Measurements from ENCODE around the gene KLHL4. TPM values are rescaled to one million over a fixed set of nuclear protein-coding genes. Genes with fewer than 3 reads are reported as not detected.

Gene KLHL4
- total and polyA plus RNA-seq, 10 of the 15 experiments (the other 5 are each of a cell fraction or from before 2014, with no cell fraction given): 0.03 TPM; not detected in 8

DNA sequence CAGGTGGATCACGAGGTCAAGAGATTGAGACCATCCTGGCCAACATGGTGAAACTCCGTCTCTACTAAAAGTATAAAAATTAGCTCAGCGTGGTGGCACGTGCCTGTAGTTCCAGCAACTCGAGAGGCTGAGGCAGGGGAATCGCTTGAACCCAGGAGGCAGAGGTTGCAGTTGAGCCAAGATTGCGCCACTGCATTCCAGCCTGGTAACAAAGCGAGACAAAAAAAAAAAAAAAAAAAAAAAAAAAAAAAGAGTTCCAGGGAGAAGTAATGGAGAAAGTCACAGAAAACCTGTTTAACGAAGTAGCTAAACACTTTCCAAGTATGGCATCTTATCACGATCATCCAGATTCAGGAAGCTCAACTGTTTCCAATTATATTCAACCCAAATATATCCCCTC, 10.9 kb downstream of the KLHL4 start:
- Histone ChIP-seq H3K36me3 (ENCODE audit: control insufficient read depth in 2 of 2, insufficient read depth in 2 of 2, low read length in 1 of 2) (no peaks in the 10 kb centered on the region), H3K27ac (ENCODE audit: control insufficient read depth, insufficient read depth) (no peak overlapping the region), H4K20me1 (ENCODE audit: control insufficient read depth, insufficient read depth) (no peaks in the 10 kb centered on the region), H3K79me2 (ENCODE audit: control insufficient read depth, insufficient read depth, low read length) (no peaks in the 10 kb centered on the region), H3K9me3 (replicated peaks; ENCODE audit: control insufficient read depth, insufficient read depth, low read length) (no peaks in the 10 kb centered on the region), H3K4me3 (no peak overlapping the region), H3K4me2 (ENCODE audit: control insufficient read depth, insufficient read depth) (no peak overlapping the region), H3K4me1 (ENCODE audit: control insufficient read depth, insufficient read depth, low read length) (no peaks in the 10 kb centered on the region), H3K9ac (ENCODE audit: control insufficient read depth, insufficient read depth, low read length) (no peak overlapping the region), H3K27me3 (replicated peaks in 1 of 2; ENCODE audit: control insufficient read depth in 2 of 2, insufficient read depth in 2 of 2, low read length in 1 of 2) (no peaks in the 10 kb centered on the region), H2AFZ (ENCODE audit: control insufficient read depth, low read depth, low read length) (no peak overlapping the region)
- FAIRE-seq (no peak), ATAC-seq (no peak), DNase-seq (ENCODE audit: low read depth, low spot score) (no peak)
- 14% methylated on average over 8 of the region's 10 CpGs for WGBS (ENCODE audit: insufficient coverage, insufficient replicate concordance, low lambda C conversion rate, missing lambda C conversion rate)
- BruUV-seq (replicated peaks): no TSS peak
- in situ Hi-C loops (cut with MboI) (no loop called here), intact Hi-C loops (cut with micrococcal nuclease; ENCODE audit: unreplicated experiment) (no loop called here)
- ChIA-PET POLR2A (no interaction called here), RAD21 (ENCODE audit: unreplicated experiment) (no interaction called here), SMC1A (ENCODE audit: uncharacterized antibody, unreplicated experiment) (no interaction called here), CTCF (no interaction called here)
- no peak for TF ChIP-seq TBL1XR1 (IDR thresholded peaks at IDR 0.05; ENCODE audit: low read depth, low read length)
- TF ChIP-seq, protein P1, sequence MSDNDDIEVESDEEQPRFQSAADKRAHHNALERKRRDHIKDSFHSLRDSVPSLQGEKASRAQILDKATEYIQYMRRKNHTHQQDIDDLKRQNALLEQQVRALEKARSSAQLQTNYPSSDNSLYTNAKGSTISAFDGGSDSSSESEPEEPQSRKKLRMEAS (IDR thresholded peaks at IDR 0.05; ENCODE audit: low read depth, low read length): no peak
- no peak for TF ChIP-seq KDM1A (IDR thresholded peaks at IDR 0.05; ENCODE audit: borderline replicate concordance)
- TF ChIP-seq TCF3 (IDR thresholded peaks at IDR 0.05; ENCODE audit: borderline replicate concordance, insufficient read depth, low read depth, low read length): no peak
- no peak for TF ChIP-seq NFIC (IDR thresholded peaks at IDR 0.05; ENCODE audit: low read depth, low read length)
- TF ChIP-seq SIX5 (IDR thresholded peaks at IDR 0.05; ENCODE audit: low read depth, low read length, severe bottlenecking): no peak
- TF ChIP-seq, protein P2, sequence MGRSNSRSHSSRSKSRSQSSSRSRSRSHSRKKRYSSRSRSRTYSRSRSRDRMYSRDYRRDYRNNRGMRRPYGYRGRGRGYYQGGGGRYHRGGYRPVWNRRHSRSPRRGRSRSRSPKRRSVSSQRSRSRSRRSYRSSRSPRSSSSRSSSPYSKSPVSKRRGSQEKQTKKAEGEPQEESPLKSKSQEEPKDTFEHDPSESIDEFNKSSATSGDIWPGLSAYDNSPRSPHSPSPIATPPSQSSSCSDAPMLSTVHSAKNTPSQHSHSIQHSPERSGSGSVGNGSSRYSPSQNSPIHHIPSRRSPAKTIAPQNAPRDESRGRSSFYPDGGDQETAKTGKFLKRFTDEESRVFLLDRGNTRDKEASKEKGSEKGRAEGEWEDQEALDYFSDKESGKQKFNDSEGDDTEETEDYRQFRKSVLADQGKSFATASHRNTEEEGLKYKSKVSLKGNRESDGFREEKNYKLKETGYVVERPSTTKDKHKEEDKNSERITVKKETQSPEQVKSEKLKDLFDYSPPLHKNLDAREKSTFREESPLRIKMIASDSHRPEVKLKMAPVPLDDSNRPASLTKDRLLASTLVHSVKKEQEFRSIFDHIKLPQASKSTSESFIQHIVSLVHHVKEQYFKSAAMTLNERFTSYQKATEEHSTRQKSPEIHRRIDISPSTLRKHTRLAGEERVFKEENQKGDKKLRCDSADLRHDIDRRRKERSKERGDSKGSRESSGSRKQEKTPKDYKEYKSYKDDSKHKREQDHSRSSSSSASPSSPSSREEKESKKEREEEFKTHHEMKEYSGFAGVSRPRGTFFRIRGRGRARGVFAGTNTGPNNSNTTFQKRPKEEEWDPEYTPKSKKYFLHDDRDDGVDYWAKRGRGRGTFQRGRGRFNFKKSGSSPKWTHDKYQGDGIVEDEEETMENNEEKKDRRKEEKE (IDR thresholded peaks at IDR 0.05): no peak
- TF ChIP-seq EED (IDR thresholded peaks at IDR 0.05; ENCODE audit: low read depth): no peak
- TF ChIP-seq, protein P3, sequence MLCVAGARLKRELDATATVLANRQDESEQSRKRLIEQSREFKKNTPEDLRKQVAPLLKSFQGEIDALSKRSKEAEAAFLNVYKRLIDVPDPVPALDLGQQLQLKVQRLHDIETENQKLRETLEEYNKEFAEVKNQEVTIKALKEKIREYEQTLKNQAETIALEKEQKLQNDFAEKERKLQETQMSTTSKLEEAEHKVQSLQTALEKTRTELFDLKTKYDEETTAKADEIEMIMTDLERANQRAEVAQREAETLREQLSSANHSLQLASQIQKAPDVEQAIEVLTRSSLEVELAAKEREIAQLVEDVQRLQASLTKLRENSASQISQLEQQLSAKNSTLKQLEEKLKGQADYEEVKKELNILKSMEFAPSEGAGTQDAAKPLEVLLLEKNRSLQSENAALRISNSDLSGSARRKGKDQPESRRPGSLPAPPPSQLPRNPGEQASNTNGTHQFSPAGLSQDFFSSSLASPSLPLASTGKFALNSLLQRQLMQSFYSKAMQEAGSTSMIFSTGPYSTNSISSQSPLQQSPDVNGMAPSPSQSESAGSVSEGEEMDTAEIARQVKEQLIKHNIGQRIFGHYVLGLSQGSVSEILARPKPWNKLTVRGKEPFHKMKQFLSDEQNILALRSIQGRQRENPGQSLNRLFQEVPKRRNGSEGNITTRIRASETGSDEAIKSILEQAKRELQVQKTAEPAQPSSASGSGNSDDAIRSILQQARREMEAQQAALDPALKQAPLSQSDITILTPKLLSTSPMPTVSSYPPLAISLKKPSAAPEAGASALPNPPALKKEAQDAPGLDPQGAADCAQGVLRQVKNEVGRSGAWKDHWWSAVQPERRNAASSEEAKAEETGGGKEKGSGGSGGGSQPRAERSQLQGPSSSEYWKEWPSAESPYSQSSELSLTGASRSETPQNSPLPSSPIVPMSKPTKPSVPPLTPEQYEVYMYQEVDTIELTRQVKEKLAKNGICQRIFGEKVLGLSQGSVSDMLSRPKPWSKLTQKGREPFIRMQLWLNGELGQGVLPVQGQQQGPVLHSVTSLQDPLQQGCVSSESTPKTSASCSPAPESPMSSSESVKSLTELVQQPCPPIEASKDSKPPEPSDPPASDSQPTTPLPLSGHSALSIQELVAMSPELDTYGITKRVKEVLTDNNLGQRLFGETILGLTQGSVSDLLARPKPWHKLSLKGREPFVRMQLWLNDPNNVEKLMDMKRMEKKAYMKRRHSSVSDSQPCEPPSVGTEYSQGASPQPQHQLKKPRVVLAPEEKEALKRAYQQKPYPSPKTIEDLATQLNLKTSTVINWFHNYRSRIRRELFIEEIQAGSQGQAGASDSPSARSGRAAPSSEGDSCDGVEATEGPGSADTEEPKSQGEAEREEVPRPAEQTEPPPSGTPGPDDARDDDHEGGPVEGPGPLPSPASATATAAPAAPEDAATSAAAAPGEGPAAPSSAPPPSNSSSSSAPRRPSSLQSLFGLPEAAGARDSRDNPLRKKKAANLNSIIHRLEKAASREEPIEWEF (IDR thresholded peaks at IDR 0.05; ENCODE audit: insufficient replicate concordance, low read depth, low read length): no peak
- TF ChIP-seq HCFC1 (IDR thresholded peaks at IDR 0.05; ENCODE audit: low read length): no peak
- TF ChIP-seq NFXL1 (IDR thresholded peaks at IDR 0.05; ENCODE audit: borderline replicate concordance): no peak
- no peak for TF ChIP-seq RAD51 (IDR thresholded peaks at IDR 0.05)
- no peak for TF ChIP-seq MEF2A (IDR thresholded peaks at IDR 0.05; ENCODE audit: insufficient read depth, low read depth, low read length)
- no peak for TF ChIP-seq CBFB (IDR thresholded peaks at IDR 0.05; ENCODE audit: low read depth)
